ENCODE results near the gene SLC25A25.
"Not testable (repeated sequence)": the region's sequence is repeated elsewhere in the genome, so short reads cannot be mapped to it uniquely, and the experiment has no call there.

SLC25A25 gene

DNA sequence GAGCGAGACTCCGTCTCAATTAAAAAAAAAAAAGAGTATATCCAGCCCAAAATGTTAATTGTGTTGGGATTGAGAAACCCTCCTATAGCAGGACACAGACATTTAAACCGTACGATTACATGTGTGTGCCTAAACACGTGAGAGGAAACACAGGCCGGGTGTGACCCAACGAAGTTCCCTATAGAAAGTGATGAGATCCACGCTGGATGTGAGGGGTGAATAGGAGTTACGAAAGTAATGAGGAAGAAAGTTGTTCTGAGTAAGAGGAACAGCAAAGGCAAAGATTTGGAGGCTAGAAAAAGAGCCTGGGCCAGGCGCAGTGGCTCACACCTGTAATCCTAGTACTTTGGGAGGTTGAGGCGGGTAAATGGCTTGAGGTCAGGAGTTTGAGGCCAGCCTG, 14.5 kb upstream of the SLC25A25 start:
- no peak for FAIRE-seq

DNA sequence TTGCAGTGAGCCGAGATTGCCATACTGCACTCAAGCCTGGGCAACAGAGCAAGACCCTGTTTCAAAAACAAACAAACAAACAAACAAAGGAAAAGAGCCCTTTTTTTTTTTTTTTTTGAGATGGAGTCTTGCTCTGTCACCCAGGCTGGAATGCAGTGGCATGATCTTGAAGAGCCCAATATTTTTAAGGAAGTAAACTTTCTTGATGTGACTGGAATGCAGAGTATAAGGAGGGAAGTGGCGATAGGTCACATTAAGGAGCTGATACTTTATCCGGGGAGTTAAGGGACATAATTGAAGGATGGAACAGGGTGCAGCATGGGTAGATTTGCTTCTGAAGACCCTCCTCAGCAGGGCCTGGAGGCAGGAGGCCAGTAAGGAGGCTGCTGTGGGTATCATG, 13.9 kb upstream of the SLC25A25 start:
- FAIRE-seq = no peak

DNA sequence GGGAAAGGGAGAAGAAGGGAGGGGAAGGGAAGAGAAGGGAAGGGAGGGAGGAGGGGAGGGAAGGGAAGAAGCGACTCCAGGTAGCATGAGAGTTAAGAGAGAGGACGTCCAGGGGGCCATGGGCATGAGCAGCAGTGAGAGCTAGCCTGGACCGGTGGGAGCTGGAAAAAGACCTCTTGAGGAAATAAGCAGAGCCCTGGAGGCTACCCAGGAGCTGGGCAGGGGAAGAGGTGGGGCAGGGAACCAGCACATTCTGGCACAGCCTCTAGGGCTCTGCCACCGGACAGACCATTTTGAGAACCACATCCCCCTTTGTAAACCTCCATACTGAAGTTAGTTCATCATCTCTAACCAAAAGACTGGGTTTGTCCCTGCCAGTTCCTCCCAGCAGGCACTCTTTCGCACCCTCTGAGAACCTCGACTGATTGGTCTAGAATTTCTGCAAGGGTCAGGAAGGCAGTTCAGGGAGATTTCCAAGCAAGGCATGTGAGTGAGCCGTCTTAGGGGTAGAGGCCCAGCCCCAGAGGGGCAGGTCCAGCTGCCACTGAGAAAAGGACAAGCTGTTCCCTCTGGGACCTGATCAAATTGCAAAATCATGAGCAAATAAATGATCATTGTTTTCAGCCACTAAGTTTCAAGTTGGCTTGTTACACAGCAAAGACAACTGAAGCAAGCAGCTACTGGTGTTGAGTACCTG, 12.5 kb upstream of the SLC25A25 start:
- FAIRE-seq = no peak

DNA sequence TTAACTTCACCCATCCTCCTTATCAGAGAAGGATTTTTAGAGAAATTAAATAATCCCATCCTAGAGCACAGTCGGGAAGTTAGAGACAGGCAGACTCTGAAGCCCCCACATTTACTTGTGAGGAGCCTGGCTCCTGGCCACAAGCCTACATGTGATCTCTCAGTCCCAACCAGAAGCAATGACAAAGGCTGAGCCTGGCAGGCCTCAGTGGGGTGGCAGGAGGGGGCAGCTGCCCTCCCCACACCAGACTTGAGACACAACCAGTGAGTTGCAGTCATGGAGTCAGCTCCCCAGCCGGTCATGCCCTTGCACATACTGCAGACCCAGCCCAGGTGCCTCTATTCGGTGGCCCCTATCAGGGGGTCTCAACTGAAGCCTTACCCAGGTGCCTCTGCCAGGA, 11.9 kb upstream of the SLC25A25 start:
- FAIRE-seq = no peak

DNA sequence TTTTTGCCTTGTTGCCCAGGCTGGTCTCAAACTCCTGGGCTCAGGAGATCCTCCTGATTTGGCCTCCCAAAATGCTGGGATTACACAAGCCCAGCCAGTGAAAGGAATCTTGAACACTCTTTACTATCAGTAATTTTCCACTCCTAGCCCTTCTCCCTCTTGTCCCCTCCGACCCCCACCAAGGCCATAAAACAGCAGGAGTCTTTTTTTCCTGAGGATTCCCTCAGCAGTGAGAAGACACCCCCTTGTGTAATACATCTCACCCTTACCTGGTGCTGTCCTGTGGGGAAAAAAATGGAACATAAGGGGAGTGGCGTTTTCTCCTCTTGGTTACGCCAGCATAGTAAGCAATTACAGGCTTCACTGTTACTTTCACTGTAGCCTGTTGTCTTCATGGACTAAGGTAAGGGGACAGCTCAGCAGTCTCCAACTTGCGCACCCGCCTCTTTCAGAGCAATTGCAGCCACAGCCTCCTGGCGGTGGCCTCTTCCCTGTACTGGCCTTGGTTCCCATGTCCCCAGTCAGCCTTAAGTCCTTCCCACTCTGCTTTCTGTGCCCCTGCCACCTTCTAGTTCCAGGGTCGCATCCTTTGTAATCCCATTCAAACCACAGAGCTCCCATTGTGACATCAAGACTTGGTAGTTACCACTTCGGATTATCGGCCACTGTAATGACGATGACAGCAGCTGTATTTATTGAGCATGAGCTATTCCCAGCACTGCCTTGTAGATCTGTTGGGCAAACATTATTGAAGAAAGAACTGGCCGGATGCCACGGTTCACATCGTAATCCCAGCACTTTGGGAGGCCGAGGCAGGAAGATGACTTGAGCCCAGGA, 10.9 kb upstream of the SLC25A25 start:
- FAIRE-seq = no peak

DNA sequence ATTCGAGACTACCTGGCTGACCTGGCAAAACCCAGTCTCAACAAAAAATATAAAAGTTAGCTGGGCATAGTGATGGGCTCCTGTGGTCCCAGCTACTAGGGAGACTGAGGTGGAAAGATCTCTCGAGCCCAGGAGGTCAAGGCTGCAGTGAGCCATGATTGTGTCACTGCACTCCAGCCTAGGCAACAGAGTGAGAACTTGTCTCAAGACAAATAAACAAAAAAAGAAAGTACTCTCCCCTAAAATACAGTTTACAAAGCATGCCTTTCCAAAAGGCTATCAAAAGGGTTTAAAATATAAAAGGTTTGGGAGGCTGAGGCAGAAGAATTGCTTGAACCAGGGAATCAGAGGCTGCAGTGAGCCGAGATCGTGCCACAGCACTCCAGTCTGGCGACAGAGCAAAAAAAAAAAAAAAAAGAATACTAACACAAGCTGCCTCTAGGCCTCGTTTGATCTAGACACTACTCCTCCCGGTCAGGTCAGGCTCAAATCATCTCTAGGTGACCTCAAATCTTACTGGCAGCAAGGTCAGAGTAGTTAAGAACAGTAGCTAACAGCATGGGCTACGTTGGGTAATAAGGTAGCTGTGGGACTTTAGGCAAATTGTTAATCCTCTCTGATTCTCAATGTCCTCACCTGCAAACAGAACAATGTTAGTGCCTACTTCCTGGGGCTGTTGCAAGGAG, 10.2 kb upstream of the SLC25A25 start:
- FAIRE-seq = no peak

DNA sequence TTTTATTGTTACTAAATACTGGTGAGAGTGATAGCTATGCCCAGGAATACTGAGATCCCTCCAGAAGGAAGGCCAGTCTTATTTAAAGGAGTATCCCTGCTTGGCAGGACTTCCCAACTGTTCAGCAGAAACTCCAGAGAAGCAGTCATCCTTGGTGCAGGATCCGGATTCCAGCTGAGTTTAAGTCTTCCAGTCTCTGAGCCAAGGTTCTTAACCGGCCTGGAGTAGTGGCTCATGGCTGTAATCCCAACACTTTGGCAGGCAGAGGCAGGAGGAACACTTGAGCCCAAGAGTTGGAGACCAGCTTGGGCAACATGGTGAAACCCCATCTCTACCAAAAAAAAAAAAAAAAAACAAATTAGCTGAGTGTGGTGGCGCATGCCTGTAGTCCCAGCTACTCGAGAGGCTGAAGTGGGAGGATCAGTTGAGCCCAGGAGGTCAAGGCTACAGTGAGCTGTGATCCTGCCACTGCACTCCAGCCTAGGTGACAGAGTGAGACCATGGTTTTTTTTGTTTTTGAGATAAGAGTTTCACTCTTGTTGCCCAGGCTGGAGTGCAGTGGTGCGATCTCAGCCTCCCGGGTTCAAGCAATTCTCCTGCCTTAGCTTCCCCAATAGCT, 8.6 kb upstream of the SLC25A25 start:
- no peak for FAIRE-seq

DNA sequence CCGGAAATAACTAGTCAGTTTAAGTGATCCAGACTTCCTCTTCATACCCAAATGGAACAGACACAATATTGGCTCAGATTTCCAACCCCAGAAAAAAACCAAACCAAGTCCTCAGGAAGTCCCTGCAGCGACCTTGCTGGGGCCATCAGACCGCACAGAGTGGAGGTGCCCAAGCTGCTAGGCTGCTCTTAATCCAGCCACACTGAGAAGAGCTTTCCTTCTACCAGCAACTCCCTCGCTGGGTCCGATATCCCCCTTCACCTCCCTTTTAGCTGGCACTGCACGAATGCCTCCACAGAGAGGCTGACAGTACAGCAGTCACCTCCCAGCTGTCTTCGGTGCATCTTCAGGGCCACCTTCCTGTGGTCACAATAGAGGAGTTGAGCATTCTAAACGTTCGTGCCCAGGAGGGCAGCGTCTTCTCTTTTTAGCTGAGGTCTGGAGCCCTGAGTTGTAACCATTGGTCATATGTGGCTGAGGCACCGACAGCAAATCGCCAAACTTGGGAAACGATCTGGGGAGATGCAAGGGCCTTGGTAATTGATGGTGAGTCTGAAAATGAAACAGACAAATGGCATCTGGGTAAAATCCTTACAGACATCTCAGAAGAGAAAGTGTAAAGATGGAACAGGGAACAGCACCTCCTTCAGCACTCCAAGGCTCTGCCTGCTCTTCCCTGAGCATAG, 6.6 kb upstream of the SLC25A25 start:
- FAIRE-seq = no peak

DNA sequence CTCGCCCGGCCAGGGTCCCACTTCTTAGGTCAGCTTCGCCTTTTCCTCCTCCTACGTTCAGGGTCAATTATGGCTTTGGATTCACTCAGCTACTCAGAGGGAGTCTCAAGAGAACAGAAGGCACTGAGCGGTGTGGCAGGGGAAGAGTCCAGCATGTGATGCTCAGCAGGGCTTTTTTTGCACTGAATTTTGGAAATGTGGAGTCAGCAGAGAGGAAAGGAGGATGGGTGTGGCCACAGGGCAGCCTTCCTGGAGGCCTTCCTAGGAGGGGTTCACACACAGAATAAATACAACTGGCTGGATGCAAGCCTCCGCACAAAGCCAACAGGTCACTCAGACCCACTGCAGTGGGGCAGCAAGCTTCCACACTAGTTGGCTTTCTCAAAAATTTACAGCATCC, 5.8 kb upstream of the SLC25A25 start:
- FAIRE-seq = no peak

DNA sequence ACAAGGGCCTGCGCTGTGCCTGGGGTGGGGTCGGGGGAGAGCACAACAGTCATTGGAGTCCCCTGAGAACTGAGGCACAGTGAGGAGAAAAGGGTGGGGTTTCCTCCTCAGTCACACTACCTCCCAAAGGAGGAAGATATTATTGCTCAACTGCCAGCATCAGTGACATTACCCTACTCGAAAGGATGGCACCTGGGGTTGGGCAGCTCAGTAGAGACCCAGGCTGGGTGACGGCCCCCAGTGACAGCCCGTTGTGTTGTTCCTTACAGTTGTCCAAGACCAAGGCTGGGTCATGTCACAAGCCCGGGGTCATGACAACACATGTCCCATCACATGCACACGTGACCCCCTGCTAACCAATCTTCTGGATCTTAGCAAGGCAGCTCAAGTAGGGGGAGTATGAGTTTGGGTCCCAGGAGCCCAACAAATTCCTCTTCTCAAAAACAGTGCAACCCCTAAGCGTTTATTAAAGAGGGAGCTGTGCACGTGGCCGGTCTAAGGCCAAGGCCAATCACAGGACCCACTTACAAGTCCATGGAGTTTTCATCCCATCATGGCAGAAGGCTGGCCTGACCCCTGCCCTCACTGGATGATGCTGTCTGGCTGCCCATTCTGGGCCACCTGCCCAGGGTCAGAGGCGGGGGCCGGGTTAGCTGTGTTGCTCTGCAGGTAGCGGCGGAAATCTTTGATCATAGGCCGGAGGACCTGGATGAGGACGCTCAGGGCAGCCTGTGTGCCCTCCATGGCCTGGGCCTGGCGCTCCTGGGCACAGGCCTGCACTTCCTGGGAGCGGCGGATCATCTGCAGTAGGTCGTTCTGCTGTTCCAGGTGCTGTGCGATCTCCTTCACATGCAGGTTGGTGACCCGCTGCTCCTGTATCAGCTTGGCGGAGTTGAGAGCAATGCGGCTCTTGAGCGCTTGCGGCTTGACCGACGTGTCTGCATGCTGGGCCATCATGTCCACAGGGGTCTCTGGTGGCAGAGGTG, 4.9 kb upstream of the SLC25A25 start:
- no peak for FAIRE-seq

DNA sequence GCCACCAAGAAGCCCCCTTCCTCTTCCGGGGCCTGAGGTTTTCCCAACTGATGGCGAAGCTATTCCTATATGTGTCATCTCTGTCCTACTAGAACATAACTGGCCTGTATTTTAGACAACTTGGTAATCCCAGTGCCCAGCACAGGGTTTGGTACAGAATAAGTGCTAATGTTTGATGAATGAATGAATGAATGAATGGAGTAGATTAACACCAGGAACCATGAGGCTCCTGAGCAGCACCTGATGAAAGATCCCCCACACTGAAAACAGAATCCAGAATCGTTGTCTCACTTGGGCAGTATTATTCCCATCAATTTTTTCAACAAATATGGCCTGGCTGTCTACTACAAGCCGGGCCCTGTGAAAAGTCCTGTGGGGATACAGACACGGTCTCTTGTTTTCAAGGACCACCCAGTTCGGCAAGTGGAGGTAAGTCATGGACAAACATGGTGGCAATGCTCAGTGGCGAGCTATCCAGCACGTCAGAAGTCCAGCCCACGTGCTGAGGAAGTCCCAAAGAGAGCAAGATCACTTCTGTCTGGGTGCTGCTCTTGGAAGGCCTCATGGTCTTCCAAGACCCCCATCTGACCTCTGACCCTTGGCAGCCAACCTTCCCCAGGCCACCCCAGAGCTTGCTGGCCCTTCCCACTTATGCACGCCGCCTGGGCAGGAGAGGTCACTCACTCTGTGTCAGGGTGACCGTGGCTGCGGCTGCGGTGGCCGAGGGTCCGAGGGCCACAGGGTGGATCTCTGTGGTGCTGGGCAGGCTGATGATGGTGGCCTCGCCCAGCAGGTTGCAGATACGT, 1.9 kb upstream of the SLC25A25 start:
- no peak for FAIRE-seq

DNA sequence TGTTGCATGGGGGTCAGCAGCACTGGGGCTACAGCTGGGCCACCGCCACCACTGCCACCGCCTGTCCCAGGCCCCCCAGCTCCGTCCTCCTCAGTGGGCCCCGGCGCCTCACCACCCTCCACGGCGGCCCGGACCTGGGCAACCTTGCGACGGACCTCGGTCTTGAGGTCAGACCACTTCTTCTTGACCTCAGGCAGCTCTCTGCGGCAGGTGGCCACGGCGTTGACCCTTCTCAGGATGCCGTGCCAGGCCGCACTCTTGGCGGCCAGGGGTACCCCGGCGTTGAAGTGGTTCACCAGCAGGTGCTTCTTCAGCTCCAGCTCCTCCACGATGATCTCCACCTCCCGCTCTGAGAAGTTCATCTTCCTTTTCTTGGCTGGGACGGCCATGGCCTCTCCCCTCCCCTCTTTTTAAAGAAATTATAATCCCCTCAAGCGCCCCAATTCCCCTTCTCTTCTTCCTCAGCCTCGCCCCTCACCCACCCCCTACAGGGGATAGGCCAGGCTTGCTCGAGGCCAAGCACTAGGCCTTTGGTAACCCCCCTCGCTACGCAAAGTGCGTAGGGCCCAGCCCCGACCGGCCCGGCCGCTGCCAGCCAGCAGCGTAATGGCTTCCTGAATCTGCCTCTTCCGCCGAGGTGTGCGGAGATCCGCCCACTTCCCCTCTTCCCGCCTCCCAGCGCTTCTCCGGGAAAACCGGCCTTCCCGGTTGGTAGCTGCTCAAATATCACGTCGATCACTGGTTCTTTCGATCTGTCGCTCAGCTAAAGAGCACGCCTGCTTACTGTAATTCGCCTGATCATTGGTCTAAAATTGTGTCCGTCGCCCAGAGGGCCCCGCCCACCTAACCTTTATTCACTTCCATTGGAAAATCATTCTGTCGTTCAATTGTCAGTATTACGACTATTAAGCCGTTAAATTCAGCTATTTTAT, 1.1 kb upstream of the SLC25A25 start, which contains the start of gene NAIF1:
Gene NAIF1 (minus strand): TSS at position 608 of the 932 bp plus-strand sequence. CDS start 219 bp downstream, at position 389.
- peak; percentile 89 for FAIRE-seq

DNA sequence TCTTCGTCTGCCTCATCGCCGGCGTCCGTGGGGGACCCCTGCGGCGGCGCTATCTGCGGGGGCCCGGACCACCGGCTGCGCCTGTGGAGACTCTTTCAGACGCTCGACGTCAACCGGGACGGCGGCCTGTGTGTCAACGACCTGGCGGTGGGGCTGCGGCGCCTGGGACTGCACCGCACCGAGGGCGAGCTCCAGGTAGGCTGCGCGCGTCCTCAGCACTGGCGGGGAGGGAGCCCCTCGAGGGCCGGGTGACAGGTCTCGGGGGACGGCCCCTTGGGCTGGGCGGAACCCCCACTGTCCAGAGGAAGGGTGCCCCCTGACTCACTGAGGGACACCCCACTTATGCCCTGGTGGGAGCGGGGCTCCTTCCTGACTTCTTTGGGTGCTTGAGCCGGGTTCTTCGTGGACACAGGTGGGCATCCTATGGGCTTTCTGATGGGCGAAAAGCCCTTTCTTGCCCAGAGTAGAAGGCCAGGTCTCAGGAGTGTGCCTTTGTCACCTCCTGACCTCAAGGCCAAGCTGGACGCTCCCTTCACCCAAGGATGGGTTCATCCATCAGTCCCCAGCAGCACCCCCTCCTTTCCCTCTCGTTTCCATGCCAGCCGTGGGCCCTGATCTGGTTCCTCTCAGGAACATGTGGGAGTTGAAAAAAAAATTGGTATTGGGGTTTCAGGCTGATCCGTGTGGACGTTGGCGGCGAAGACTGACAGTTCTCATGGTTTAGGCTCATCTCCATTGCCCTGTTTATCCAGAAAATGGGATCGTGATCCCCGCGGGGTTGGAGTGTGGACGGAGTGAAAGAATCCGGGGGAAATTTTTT, 564 bp downstream of the SLC25A25 start:
- FAIRE-seq = no peak

DNA sequence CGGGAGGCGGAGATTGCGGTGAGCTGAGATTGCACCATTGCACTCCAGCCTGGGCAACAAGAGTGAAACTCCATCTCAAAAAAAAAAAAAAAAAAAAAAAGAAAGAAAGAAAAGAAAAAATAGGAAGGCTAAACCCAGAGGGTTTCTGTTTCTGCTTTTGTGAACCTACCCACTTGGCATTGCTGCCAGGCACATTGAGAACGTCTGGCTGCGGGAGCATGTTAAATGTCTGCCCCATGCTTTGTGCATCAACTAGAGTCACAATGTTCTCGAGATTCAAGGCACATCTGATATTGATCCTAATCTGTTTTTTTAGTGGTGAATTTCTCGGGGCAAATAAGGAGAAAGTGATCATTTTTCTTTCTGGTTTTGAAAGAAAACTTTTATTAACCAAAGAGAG, 2.8 kb downstream of the SLC25A25 start:
- FAIRE-seq = no peak

DNA sequence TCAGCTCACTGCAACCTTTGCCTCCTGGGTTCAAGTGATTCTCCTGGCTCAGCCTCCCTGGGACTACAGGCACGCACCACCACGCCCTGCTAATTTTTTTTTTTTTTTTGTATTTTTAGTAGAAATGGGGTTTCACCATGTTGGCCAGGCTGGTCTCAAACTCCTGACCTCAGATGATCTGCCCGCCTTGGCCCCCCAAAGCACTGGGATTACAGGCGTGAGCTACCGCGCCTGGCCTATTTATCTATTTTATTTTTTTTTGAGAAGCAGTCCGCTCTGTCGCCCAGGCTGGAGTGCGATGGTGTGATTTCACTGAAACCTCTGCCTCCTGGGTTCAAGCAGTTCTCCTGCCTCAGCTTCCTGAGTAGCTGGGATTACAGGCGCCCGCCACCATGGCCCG, 3.4 kb downstream of the SLC25A25 start:
- not testable (repeated sequence) for FAIRE-seq

DNA sequence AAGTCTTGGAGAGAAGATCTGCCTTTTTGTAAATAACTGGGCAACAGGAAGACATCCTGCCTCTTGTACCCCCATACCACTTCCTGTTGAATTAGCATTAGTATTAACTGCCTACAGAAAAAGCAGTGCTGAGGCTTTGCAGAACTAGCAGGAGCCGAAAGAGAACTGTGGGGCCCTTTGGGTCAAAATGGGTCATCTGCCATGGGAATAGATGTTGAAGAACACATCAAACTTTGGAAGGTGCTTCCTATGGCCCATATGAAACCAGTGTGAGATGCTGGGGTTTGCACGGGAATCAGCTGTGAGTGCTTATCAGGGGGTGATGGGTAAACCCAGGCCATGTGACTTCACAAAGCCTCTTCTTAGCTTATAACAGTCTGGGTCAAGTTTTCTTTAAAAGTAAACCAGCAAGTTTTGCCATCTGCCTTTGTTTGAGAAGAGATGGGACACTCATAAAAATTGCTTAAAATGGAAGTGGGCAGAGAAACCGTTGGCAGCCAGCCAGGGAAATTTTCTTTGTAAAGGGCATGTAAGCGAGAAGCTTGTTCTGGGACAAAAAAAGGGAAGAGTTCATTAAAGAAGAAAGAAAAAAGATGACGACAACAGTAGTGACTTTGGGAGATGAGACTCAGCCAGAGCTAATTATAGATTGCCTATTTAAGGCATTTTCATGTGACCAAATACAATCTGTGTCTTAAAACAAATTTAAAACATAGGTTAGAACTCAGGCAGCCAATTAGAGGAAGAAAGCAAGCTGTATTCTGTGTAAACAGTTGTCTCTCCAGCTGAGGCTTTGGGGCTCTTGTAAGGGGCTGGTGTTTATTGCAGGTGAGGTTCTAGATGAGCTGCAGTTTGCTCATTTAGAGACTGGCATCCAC, 4.4 kb downstream of the SLC25A25 start:
- no peak for FAIRE-seq

DNA sequence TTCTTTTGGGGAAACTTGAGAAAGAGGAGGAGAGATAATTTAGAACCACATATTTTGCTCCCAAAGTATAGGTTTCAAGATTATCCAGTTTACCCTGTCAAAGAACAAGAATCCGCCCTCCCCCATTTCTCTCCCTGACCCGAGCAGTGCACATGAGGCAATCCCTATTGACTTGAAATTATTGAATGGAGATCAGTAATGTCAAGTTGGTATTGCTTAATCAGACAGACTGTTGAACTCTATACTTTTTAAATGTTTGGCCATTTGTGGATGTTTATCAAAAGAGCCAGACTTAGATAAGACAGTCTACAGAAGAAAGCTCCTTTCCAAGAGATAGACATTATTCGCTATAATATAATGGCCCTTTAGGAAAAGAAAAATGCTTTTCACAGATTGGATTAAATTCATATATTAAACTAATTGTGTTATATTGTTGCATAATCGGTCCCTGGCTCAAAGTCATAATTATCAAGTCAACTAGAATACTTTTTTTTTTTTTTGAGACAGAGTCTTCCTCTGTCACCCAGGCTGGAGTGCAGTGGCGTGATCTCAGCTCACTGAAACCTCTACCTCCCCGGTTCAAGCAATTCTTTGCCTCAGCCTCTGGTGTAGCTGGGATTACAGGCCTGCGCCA, 5.3 kb downstream of the SLC25A25 start:
- no peak for FAIRE-seq
